Stimulated activated CD4-positive, alpha-beta T cell treated with anti-CD3 and anti-CD28 coated beads, Interleukin-2, amount 100 ng/mL, for 4 hours (primary cell): Measurements from ENCODE around the gene SLC26A4.

Experiments
- DNase-seq: peaks from one replicate; pipeline ENCODE4 v3.0.0-alpha.2; 2020; ENCODE audit warnings: low read depth

SLC26A4 gene

GRCh38 chr7:107697321-107698049, 36.9 kb downstream of the SLC26A4 start:
- DNase-seq = no peak

GRCh38 chr7:107700570-107700969, 39.9 kb downstream of the SLC26A4 start:
- no peak for DNase-seq

GRCh38 chr7:107701191-107701590, 40.6 kb downstream of the SLC26A4 start:
- DNase-seq = no peak

- no peak for DNase-seq
Measured at GRCh38 chr7:107703219-107703618, 42.6 kb downstream of the SLC26A4 start.

DNA sequence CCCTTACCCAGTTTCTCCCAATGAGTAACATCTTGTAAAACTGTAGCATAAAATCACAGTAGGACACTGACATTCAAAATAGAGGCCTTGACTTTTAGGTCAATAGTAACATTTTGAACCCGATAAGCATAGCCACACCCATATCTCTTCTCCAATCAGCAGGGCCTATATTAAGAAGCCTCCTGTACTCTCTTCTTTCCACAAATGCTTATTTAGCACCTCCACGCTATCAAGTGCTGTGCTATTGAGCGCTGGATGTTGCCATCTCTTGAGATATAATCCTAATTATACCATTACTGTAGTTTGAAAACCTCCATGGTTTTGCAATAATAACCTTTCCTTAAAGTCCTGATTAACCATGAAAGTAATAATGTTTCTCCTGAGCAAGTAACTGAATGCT, 43.2 kb downstream of the SLC26A4 start:
- no peak for DNase-seq

DNA sequence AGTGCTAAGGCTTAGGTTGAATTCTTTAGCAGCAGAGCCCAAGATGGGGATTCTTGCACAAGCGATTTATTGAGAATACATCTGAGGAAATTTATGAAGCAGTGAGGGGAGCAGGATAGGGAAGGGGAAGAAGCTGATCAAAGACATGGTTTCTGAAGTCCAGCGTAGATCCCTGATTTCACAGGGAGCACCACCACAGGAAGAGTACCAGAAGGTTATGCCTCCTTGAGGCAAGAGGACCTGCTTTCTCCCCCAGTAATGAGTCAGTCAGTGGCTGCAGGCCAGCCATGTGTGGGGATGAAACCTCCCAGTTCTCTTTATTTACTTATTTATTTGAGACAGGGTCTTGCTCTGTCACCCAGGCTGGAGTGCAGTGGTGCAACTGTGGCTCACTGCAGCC, 48.3 kb downstream of the SLC26A4 start:
- no peak for DNase-seq

DNA sequence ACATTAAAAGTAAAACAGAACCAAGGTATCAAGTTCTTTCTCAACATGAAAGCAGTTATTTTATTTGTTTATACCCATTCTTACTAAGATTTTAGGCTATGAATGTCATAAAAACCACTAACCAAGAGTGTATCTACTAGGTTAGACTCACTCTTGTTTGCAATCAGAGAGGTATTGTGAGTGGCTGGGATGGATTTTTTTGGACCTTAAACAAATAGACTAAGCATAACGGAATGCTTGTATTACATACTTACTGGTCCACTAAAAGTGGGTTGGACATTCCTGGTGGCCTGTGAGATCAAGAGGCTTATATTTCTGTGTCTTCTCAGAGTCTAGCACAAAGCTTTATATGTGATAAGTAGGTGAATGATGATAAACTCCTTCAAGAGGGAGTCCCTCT, 50.7 kb downstream of the SLC26A4 start:
- DNase-seq = no peak

DNA sequence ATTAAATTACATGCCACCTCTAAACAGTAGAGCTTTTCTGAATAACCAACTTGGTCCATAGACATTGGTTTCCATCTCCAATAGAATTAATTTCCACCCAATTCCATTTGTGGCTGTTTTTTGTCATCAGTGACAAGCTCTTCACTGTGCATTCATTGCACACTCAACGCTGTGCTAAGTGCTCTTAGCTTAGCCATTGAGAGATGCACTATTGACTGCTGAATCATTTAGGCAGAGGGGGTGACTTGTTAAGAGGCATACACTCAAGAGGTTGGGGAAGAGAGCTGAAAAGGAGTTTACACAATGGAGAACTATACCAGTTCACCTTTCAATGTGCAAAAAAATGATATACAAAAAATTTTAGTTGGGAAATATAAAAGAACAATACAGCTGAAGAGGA, 51.4 kb downstream of the SLC26A4 start:
- no peak for DNase-seq

GRCh38 chr7:107712896-107713295, 52.3 kb downstream of the SLC26A4 start:
- no peak for DNase-seq

GRCh38 chr7:107715531-107715930, 54.9 kb downstream of the SLC26A4 start:
- no peak for DNase-seq

- no peak for DNase-seq
Measured at GRCh38 chr7:107718456-107719193, 58.0 kb downstream of the SLC26A4 start.

DNA sequence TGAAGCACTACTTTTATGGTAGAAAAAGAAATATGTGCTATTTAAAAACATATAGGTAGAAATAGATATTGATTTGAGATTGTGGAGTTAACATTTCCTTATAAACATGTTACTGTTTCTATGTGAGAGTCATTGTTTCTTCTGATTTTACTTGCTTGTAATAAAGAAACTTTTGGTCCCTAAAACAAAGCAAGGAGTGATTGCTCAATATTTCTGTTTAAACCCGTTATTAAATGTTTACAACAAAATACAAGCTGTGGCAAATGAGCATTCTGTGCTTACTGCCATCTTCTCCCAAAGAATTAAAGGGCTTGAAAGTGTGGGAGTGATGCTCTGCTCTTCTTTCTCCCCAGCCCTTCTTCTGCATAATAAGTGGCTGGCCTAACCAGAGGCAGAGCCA, 60.7 kb downstream of the SLC26A4 start:
- DNase-seq = no peak

- DNase-seq = no peak
Measured at GRCh38 chr7:107723255-107723654, 62.6 kb downstream of the SLC26A4 start.

DNA sequence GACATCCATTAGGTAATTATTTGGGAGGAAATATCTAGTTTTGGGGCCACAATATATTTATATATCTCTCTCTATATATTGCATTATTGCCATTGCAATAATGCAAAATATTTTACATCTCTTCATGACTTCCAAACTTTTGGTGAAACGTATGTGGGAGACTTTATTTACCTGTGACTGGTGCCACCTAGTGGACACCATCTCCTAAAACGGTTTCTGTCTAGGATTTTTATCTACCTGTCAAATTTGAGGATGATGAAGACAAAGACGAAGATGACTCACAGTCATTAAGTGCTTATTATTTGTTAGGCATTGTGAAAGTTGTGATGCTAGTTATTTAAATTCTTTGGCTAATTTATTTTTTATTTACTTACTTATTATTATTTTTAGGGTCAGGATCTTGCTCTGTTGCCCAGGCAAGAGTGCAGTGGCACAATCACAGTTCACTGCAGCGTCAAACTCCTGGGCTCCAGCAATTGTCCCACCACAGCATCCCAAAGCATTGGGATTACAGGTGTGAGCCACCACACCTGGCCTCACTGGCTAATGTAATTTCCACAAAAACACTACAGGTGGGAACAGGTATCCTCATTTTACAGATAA, 64.6 kb downstream of the SLC26A4 start:
- peak; percentile 39 for DNase-seq

GRCh38 chr7:107726356-107727130, 65.9 kb downstream of the SLC26A4 start:
- DNase-seq = no peak

DNA sequence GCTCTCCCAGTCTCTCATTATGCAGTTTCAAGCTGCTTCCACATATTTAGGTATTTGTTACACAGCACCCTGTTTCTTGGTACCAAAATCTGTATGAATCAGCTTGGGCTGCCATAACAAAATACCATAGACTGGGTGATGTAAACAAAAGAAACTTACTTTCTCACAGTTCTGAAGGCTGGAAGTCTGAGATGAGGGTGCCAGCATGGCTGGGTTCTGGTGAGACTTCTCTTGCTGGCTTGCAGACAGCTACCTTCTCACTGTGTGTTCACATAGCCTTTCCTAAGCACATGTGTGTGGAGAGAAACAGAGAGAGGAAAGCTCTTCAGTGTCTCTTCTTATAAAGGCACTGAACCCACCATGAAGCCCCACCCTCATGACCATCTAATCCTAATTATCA, 67.6 kb downstream of the SLC26A4 start:
- no peak for DNase-seq

GRCh38 chr7:107742678-107743566, 82.3 kb downstream of the SLC26A4 start:
- no peak for DNase-seq

DNA sequence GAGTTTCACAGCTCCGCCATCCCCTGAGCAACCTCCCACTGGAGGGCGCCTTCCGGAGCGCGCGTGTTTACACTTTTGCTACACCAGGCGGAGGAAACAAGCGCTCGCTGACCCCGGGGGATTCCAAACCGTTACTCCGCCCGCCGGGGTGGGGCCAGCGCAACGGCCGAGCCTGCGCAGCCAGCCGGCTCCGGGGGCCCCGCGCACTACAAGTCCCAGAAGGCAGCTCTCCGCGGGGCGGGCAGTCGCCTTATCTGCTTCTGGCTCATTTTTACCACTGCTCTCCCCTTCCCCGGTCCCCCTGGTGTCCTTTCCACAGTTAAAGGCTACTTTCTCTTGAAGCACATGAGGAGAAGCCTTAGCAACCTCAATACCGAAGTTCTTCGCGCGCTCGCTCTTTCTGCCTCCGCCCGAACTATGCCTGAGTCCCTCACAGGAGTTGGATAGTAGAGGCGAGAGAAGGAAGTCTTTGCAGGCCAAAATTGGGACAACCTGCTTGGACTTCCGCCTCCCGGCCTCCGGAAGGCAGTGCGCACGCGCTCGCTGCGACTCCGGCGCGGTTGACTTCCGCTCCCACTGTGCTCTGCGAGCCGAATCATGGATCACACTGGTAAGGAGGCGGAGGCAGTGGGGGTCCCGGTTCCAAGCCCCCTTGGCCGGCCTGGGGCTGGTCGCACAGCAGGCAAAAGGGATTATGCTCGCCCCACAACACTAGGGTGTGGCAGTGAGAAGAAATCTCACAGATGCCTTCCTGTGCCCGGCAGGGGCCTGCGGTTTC, 83.1 kb downstream of the SLC26A4 start, which contains the start of gene CBLL1:
CBLL1 (plus strand) TSS at position 576 of the 778 bp plus-strand sequence; CDS start at position 598, 22 bp downstream.
- DNase-seq = peak; percentile 98

GRCh38 chr7:107744345-107744750, 83.7 kb downstream of the SLC26A4 start:
- peak; percentile 1 for DNase-seq

GRCh38 chr7:107746006-107746405, 85.4 kb downstream of the SLC26A4 start:
- DNase-seq = no peak
